ENCODE data around the gene CFAP74. TPM values are rescaled to one million over a fixed set of nuclear protein-coding genes. Genes with fewer than 3 reads are reported as not detected.

Gene CFAP74
- total RNA-seq, 2 donors from 2014 or later = not detected

DNA sequence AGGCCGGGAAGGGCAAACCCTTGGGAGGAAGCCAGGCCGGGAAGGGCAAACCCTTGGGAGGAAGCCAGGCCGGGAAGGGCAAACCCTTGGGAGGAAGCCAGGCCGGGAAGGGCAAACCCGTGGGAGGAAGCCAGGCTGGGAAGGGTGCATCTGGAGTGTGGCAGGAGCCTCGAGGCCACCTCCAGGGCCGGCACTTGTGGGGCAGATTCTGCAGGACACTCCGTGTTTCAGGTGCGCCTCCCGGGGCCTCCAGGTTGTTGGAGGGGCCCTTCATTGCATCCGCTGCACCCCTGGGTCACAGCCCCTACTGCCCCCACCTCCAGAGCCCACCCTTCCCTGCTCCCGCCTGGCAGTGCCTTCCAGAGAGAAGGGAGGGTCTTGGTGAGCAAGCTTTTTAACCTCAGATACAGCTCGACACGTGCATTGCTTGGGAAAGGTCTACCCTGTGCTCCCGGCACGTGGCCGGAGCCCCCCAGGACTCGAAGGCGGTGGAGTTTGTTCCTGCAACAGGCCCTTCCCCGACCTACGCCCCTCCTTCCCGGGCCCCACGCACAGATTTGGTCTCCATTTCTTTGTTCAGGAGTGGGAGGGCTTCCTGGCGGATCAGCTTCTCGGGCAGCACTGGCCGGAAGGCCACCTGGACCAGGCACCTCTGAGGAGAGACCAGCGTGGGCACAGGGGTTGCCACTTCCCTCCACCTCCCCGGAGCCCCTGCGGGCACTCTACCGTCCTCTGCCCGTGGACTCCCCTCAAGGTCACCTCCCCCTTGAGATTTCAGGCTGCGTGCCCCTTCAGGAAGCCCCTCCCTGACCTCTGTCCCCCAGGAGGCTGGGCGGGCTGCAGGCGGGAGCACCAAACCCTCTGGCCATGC, 75.1 kb downstream of the CFAP74 start:
- no peak overlapping the region for H3K4me3 ChIP-seq
- H3K36me3 ChIP-seq = no peaks in the 10 kb centered on the region
- DNase-seq (ENCODE audit: low spot score) (no peak), ATAC-seq (ENCODE audit: insufficient number of reproducible peaks, low FRiP score, low read depth) (no peak)
- H3K9me3 ChIP-seq = no peaks in the 10 kb centered on the region
- no peak overlapping the region for H3K27ac ChIP-seq
- H3K4me1 ChIP-seq (ENCODE audit: control insufficient read depth in 1 of 2, low read depth in 2 of 2) = no peaks in the 10 kb centered on the region
- TF ChIP-seq CTCF (IDR thresholded peaks at IDR 0.05) = no peak
- H3K27me3 ChIP-seq (replicated peaks; ENCODE audit: insufficient read depth) = no peaks in the 10 kb centered on the region

- Histone ChIP-seq H3K27ac (no peak overlapping the region), H3K4me1 (ENCODE audit: control insufficient read depth in 1 of 2, low read depth in 2 of 2) (no peaks in the 10 kb centered on the region), H3K36me3 (no peaks in the 10 kb centered on the region), H3K9me3 (no peaks in the 10 kb centered on the region), H3K27me3 (replicated peaks; ENCODE audit: insufficient read depth) (no peaks in the 10 kb centered on the region), H3K4me3 (no peak overlapping the region)
- DNase-seq (ENCODE audit: low spot score) (no peak), ATAC-seq (ENCODE audit: insufficient number of reproducible peaks, low FRiP score, low read depth) (no peak)
- TF ChIP-seq CTCF (IDR thresholded peaks at IDR 0.05) = no peak
These were observed 75.8 kb downstream of the CFAP74 start for GRCh38 chr1:1927751-1928150.

- H3K27me3 ChIP-seq (replicated peaks; ENCODE audit: insufficient read depth) = no peaks in the 10 kb centered on the region
- ATAC-seq (ENCODE audit: insufficient number of reproducible peaks, low FRiP score, low read depth) = no peak
- no peak for DNase-seq (ENCODE audit: low spot score)
- no peak for TF ChIP-seq CTCF (IDR thresholded peaks at IDR 0.05)
- no peaks in the 10 kb centered on the region for H3K4me1 ChIP-seq (ENCODE audit: control insufficient read depth in 1 of 2, low read depth in 2 of 2)
- H3K9me3 ChIP-seq = no peaks in the 10 kb centered on the region
- no peak overlapping the region for H3K4me3 ChIP-seq
- no peak overlapping the region for H3K27ac ChIP-seq
- H3K36me3 ChIP-seq = no peaks in the 10 kb centered on the region
These were observed 76.5 kb downstream of the CFAP74 start for GRCh38 chr1:1926886-1927660.

- H3K27ac ChIP-seq = no peak overlapping the region
- H3K4me3 ChIP-seq = no peak overlapping the region
- no peaks in the 10 kb centered on the region for H3K27me3 ChIP-seq (replicated peaks; ENCODE audit: insufficient read depth)
- no peak for DNase-seq (ENCODE audit: low spot score)
- ATAC-seq (ENCODE audit: insufficient number of reproducible peaks, low FRiP score, low read depth) = no peak
- no peaks in the 10 kb centered on the region for H3K9me3 ChIP-seq
- TF ChIP-seq CTCF (IDR thresholded peaks at IDR 0.05) = no peak
- H3K36me3 ChIP-seq = no peaks in the 10 kb centered on the region
- H3K4me1 ChIP-seq (ENCODE audit: control insufficient read depth in 1 of 2, low read depth in 2 of 2) = no peaks in the 10 kb centered on the region
These were observed 77.2 kb downstream of the CFAP74 start for GRCh38 chr1:1926346-1926811.

All from thoracic aorta (tissue), 2 donors.